Common myeloid progenitor, CD34-positive (primary cell): ENCODE data around the gene SLC35D3.
A peak's percentile ranks its signal among the peaks of the same experiment; 100 is the strongest.
"Not testable (repeated sequence)": the region's sequence is repeated elsewhere in the genome, so short reads cannot be mapped to it uniquely, and the experiment has no call there.

Experiments
- CTCF ChIA-PET: fragments of 350-600 bp; sonication (Branson Sonifier 250); formaldehyde crosslinking; loops from one replicate; lab custom pipeline; 2021; ENCODE audit warnings: antibody characterized with exemption; lab: Charles Lee
- POLR2A ChIA-PET: fragments of 350-600 bp; sonication (Branson Sonifier 250); formaldehyde crosslinking; loops from one replicate; lab custom pipeline; 2021; ENCODE audit warnings: antibody characterized with exemption; lab: Charles Lee
- DNase-seq, 3 donors: peaks; one replicate each; pipeline versions ENCODE4 v3.0.0 to v3.0.0-alpha.2; 2013
- H3K27ac ChIP-seq, 2 experiments: 1 replicate in 1 of 2; 2 replicates in 1 of 2; pipeline ENCODE4 v1.7.0; 2013; ENCODE audit warnings: inconsistent platforms in 2 of 2, low read length in 2 of 2, mild to moderate bottlenecking in 2 of 2, low read depth in 1 of 2, moderate library complexity in 1 of 2; ENCODE audit not compliant: severe bottlenecking in 2 of 2, insufficient read depth in 1 of 2, poor library complexity in 1 of 2
- H3K27me3 ChIP-seq, 5 experiments: replicated peaks in 2 of 5; 1 replicate in 3 of 5; 2 replicates in 2 of 5; pipeline versions ENCODE4 v1.6.1 to v1.7.0; 2013; ENCODE audit warnings: low read length in 4 of 5, mild to moderate bottlenecking in 2 of 5, moderate library complexity in 2 of 5, inconsistent platforms in 1 of 5; ENCODE audit not compliant: insufficient read depth in 5 of 5, control insufficient read depth in 4 of 5
- H3K36me3 ChIP-seq, 4 experiments: 1 replicate in 2 of 4; 2 replicates in 2 of 4; pipeline versions ENCODE4 v1.6.1 to v1.7.0; 2013; ENCODE audit warnings: low read length in 3 of 4, control low read depth in 1 of 4, mild to moderate bottlenecking in 1 of 4; ENCODE audit not compliant: control insufficient read depth in 4 of 4, insufficient read depth in 4 of 4
- H3K4me1 ChIP-seq, 4 experiments: 1 replicate in 3 of 4; 2 replicates in 1 of 4; pipeline versions ENCODE4 v1.6.1 to v1.7.1; 2013; ENCODE audit warnings: low read length in 3 of 4, mild to moderate bottlenecking in 3 of 4, control low read depth in 1 of 4, inconsistent platforms in 1 of 4, moderate library complexity in 1 of 4; ENCODE audit not compliant: control insufficient read depth in 4 of 4, insufficient read depth in 4 of 4; ENCODE audit errors: control extremely low read depth in 1 of 4
- H3K4me3 ChIP-seq, 7 experiments: 1 replicate in 4 of 7; 2 replicates in 3 of 7; pipeline versions ENCODE4 v1.5.1 to v1.7.0; 2013; ENCODE audit warnings: mild to moderate bottlenecking in 7 of 7, low read length in 6 of 7, moderate library complexity in 6 of 7, inconsistent platforms in 2 of 7, low read depth in 2 of 7, control low read depth in 1 of 7; ENCODE audit not compliant: insufficient read depth in 4 of 7, control insufficient read depth in 1 of 7; ENCODE audit errors: extremely low read depth in 1 of 7
- H3K9me3 ChIP-seq, 5 experiments: 1 replicate in 4 of 5; 2 replicates in 1 of 5; pipeline versions ENCODE4 v1.6.1 to v1.7.1; 2013; ENCODE audit warnings: low read length in 4 of 5, mild to moderate bottlenecking in 2 of 5, inconsistent platforms in 1 of 5, low read depth in 1 of 5, moderate library complexity in 1 of 5; ENCODE audit not compliant: control insufficient read depth in 4 of 5, insufficient read depth in 2 of 5; ENCODE audit errors: control extremely low read depth in 1 of 5
- WGBS: methylation state at CpG from one replicate; pipeline ENCODE4 v1.1.5; 2013; ENCODE audit not compliant: insufficient coverage; 5-methylcytosine and 5-hydroxymethylcytosine counted together

Gene SLC35D3

GRCh38 chr6:136952714-136953260 lies 30.7 kb downstream of the SLC35D3 start:
- H3K27me3 ChIP-seq: peaks cover 0 to 12% (median 4%) of the 10 kb centered on the region in 5 experiments
- H3K36me3 ChIP-seq: no peaks in the 10 kb centered on the region
- ChIA-PET CTCF (no interaction called here), POLR2A (no interaction called here)
- WGBS: no CpG with 5 or more reads among the region's 7 CpGs
- H3K27ac ChIP-seq: no peak overlapping the region
- H3K9me3 ChIP-seq: no peaks in the 10 kb centered on the region
- H3K4me3 ChIP-seq: no peak overlapping the region
- peak in 1 of 3 donors; percentile 21 for DNase-seq
- peaks cover 2 to 13% (median 11%) of the 10 kb centered on the region in 4 experiments for H3K4me1 ChIP-seq

DNA sequence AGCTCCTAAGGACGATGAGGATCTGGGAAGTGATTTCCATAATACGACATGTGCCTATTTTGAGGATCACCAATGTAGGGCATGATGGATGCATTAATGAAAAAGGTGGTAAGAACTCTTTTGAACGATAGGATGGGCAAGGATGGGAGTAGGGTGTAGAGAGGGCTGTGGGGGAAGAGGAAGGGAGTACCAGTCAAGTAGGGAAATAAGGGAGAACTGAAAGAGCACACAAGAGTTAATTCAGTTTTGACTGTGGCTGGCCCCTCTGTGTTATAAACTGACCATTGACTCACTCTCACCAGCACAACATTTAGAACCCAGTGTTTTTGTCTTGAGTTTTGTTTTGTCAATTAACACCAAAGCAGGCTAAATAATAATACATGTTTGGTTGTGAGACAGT lies 33.0 kb downstream of the SLC35D3 start:
- 93% methylated on average over 3 of the region's 3 CpGs for WGBS
- H3K4me3 ChIP-seq: no peak overlapping the region
- CTCF ChIA-PET: interaction anchor here (1.3 kb wide), 1 partner anchor 58 kb away, joined by 3 read pairs; no protein-coding TSS in a partner anchor

GRCh38 chr6:136956590-136957544 lies 34.8 kb downstream of the SLC35D3 start:
- H3K27ac ChIP-seq: no peak overlapping the region
- POLR2A ChIA-PET: interaction anchor here (0.6 kb wide), 1 partner anchor 66 kb away, joined by 3 read pairs; no protein-coding TSS in a partner anchor
- no peaks in the 10 kb centered on the region for H3K36me3 ChIP-seq
- WGBS: 17% methylated on average over 9 of the region's 14 CpGs
- peak; percentile 65 to 90 (median 88) for DNase-seq
- no peaks in the 10 kb centered on the region for H3K9me3 ChIP-seq
- CTCF ChIA-PET: interaction anchor here (0.6 kb wide), 1 partner anchor 44 kb away, joined by 3 read pairs; no protein-coding TSS in a partner anchor
- peak overlapping the region in 2 of 7 experiments; percentile 4 to 27 for H3K4me3 ChIP-seq
- H3K27me3 ChIP-seq: peaks cover 0 to 13% (median 6%) of the 10 kb centered on the region in 5 experiments
- H3K4me1 ChIP-seq: peaks cover 2 to 13% (median 11%) of the 10 kb centered on the region in 4 experiments

More for the DNA sequence above, 33.0 kb downstream of the SLC35D3 start:
- peaks cover 2 to 13% (median 11%) of the 10 kb centered on the region in 4 experiments for H3K4me1 ChIP-seq
- POLR2A ChIA-PET: no interaction called here
- H3K36me3 ChIP-seq: no peaks in the 10 kb centered on the region
- no peak overlapping the region for H3K27ac ChIP-seq
- H3K27me3 ChIP-seq: peaks cover 0 to 12% (median 6%) of the 10 kb centered on the region in 5 experiments
- H3K9me3 ChIP-seq: no peaks in the 10 kb centered on the region
- no peak for DNase-seq

GRCh38 chr6:136958168-136958567 lies 36.1 kb downstream of the SLC35D3 start:
- CTCF ChIA-PET: no interaction called here
- H3K4me3 ChIP-seq: no peak overlapping the region
- 89% methylated on average over 2 of the region's 5 CpGs for WGBS

DNA sequence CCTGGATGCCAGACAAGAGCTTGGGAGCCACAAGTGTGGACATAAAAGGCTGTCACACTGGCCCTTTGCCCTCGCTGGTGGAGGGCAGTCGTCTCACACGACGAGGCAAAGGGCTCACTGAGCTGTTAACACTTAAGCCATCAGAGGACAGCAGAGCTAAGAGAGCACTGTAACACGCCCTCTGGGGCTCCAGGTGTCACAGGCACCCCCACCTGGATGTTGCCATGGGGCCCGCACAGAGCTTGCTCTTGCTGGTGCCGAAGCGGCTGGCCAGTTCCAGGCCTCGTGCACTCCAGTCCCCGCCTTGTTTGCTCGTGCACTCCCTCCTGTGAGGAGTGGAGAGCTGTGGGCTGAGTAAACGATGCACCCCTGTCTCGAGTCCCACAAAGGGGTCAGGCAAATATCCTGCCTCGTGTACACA lies 37.4 kb downstream of the SLC35D3 start:
- Histone ChIP-seq H3K27ac (no peak overlapping the region), H3K4me1 (peaks cover 5 to 23% (median 20%) of the 10 kb centered on the region in 4 experiments), H3K9me3 (no peaks in the 10 kb centered on the region), H3K36me3 (no peaks in the 10 kb centered on the region), H3K4me3 (no peak overlapping the region), H3K27me3 (peaks cover 0 to 13% (median 5%) of the 10 kb centered on the region in 5 experiments)
- CTCF ChIA-PET: interaction anchor here (1.1 kb wide), 1 partner anchor 10 kb away, joined by 3 read pairs; no protein-coding TSS in a partner anchor
- DNase-seq: no peak
- POLR2A ChIA-PET: no interaction called here
- WGBS: 95% methylated on average over 14 of the region's 14 CpGs

More at GRCh38 chr6:136958168-136958567, 36.1 kb downstream of the SLC35D3 start:
- H3K9me3 ChIP-seq: no peaks in the 10 kb centered on the region
- H3K27ac ChIP-seq: no peak overlapping the region
- POLR2A ChIA-PET: no interaction called here
- DNase-seq: no peak
- H3K36me3 ChIP-seq: no peaks in the 10 kb centered on the region
- peaks cover 2 to 20% (median 18%) of the 10 kb centered on the region in 4 experiments for H3K4me1 ChIP-seq
- peaks cover 0 to 13% (median 5%) of the 10 kb centered on the region in 5 experiments for H3K27me3 ChIP-seq

GRCh38 chr6:136959935-136960334 lies 37.8 kb downstream of the SLC35D3 start:
- H3K27ac ChIP-seq, H3K4me3 ChIP-seq, POLR2A ChIA-PET, DNase-seq, H3K36me3 ChIP-seq, H3K9me3 ChIP-seq: not testable (repeated sequence)
- 81% methylated on average over 5 of the region's 6 CpGs for WGBS
- Histone ChIP-seq H3K27me3 (peaks cover 0 to 13% (median 4%) of the 10 kb centered on the region in 5 experiments), H3K4me1 (peaks cover 5 to 23% (median 20%) of the 10 kb centered on the region in 4 experiments)
- CTCF ChIA-PET: interaction anchor here (0.7 to 1.1 kb wide), 2 partner anchors 10 to 311 kb away, joined by 3 read pairs; no protein-coding TSS in a partner anchor
